Stomach smooth muscle (tissue), 2 donors: ENCODE measurements around the gene CDK14.

Experiments
- H3K27ac ChIP-seq: one replicate; pipeline ENCODE4 v1.7.0; 2013; ENCODE audit warnings: mild to moderate bottlenecking, low read length, inconsistent platforms
- H3K27me3 ChIP-seq, 2 donors: one replicate each; pipeline ENCODE4 v1.7.0; 2013; ENCODE audit warnings: low read length in 2 of 2; ENCODE audit not compliant: insufficient read depth in 2 of 2, control insufficient read depth in 1 of 2
- H3K36me3 ChIP-seq, 2 donors: one replicate each; pipeline ENCODE4 v1.7.0; 2013; ENCODE audit warnings: low read length in 2 of 2; ENCODE audit not compliant: control insufficient read depth in 2 of 2, insufficient read depth in 2 of 2
- H3K4me1 ChIP-seq: one replicate; pipeline ENCODE4 v1.7.0; 2013; ENCODE audit warnings: low read length; ENCODE audit not compliant: control insufficient read depth, insufficient read depth
- H3K4me3 ChIP-seq, 2 donors: one replicate each; pipeline ENCODE4 v1.7.0; 2013; ENCODE audit warnings: low read length in 2 of 2
- H3K9ac ChIP-seq, 2 donors: one replicate each; pipeline ENCODE4 v1.7.0; 2013; ENCODE audit warnings: low read length in 2 of 2, mild to moderate bottlenecking in 1 of 2
- H3K9me3 ChIP-seq, 2 donors: one replicate each; pipeline ENCODE4 v1.7.0; 2013; ENCODE audit warnings: low read length in 2 of 2; ENCODE audit not compliant: control insufficient read depth in 2 of 2
- donor health status: healthy.
- donor health status: Pancreatic carcinoma.

The CDK14 gene

DNA sequence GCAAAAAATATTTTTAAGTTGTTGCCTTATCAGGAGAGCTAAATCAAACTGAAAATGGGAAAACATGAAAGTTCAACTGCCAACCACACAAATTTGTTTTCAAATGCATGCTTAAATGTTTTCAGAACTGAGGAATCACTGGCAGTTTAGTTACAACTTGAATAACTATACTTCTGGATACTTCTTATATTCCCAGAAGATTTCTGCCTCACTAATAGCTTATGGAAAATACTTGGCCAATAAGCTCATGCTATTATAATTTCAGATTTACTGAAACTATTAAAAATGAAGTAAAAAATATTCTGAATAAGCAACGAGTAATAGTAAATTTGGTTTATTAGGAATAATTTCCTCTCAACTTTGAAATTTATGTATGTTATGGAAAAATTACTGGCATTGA, 222.2 kb downstream of the CDK14 start:
- no peaks in the 10 kb centered on the region for H3K36me3 ChIP-seq
- no peak overlapping the region for H3K27ac ChIP-seq
- no peaks in the 10 kb centered on the region for H3K4me1 ChIP-seq
- no peak overlapping the region for H3K9ac ChIP-seq
- H3K9me3 ChIP-seq: no peaks in the 10 kb centered on the region
- no peaks in the 10 kb centered on the region for H3K27me3 ChIP-seq
- no peak overlapping the region for H3K4me3 ChIP-seq

DNA sequence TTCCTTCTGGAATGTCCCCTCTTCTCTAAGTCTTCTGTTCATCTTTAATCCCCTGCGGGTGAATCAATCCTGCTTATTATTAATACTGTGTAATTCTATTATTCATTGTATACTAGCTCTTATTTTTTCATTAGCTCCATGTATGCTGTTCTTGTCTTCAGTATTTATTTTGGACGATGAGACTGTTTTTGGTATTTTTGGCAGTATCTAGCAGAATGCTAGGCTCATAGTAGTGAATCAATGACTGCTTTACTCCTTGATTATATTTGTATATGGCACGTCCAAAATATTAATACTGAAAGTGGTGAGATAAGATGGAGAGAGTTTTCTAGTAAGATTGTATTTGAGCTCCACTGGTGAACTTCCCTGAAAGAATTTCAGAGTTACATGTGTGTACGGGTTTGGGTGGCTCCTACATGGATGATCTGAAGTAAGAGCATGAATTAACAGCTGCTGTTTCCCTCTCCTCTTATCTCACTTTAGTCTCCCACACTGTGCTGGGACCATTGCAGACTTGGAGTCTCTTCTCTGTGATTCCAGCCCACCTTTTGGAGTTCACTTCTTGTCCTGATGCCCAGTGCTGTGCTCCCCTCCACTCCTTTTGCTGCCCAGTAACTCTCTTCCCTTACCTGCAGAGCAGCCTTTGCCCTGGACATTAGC, 226.0 kb downstream of the CDK14 start:
- H3K4me3 ChIP-seq: no peak overlapping the region
- H3K36me3 ChIP-seq: no peaks in the 10 kb centered on the region
- H3K4me1 ChIP-seq: no peaks in the 10 kb centered on the region
- H3K9ac ChIP-seq: no peak overlapping the region
- no peak overlapping the region for H3K27ac ChIP-seq
- no peaks in the 10 kb centered on the region for H3K9me3 ChIP-seq
- H3K27me3 ChIP-seq: no peaks in the 10 kb centered on the region

DNA sequence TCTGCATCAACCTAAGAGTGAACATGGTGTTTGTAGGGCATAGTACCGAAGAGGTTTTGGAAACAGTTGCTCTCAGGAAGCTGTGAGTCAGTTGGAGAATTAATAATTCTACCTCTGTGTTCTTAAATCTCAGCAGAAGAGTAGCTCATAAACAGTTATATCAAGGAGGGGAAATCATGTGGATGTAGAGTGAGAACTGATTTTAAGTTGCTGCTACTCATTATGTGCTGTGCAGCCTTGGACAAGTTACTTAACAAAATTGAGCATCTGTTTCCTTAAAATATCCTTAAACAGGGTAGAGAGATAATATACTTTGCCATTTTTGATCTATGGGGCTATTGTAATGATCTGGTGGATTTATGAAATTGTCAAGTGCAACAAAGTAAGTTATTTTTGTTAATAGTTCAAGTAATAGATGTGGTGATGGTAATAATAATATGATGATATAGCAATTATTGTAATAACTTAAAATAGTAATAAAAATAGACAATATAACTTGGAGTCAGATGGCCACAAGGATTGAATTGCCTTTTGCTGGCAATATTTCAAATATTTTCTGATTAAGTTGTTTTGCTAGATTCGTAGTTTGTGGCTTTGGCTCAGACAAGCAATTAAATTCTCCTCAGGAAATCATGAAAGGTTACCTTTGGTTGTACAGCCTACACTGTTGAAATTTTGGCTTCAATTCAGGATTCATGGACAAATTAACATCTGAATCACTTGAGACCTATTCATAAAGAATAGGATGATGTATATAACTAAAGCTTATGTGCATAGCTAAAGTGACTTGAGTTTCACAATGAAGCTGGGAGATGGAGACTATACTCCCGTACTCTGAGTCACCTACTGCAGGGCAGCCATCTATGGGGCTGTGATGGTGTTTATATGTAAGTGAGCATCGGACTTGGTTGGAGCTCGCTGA, 228.5 kb downstream of the CDK14 start:
- H3K9me3 ChIP-seq: no peaks in the 10 kb centered on the region
- H3K27ac ChIP-seq: no peak overlapping the region
- H3K27me3 ChIP-seq: no peaks in the 10 kb centered on the region
- H3K9ac ChIP-seq: no peak overlapping the region
- no peaks in the 10 kb centered on the region for H3K4me1 ChIP-seq
- H3K4me3 ChIP-seq: no peak overlapping the region
- no peaks in the 10 kb centered on the region for H3K36me3 ChIP-seq

DNA sequence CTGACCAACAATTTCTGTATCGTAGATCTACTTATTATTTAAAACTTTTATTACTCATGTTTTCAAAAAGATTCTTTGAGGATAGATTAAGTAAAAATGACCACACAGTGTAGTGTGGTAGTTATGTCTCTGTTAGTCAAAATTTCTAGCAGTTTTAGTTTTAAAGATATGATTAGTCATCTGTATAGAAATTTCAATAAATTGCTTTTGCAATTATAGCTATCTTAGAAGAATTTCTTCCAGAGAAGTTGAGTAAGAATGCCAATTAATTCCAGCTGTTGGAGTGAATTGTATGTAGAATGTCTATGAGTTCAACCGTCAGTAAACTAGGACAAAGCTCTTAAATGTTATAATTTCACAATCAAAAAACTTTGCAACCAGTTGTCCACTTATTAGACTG, 229.7 kb downstream of the CDK14 start:
- Histone ChIP-seq H3K4me1 (no peaks in the 10 kb centered on the region), H3K9me3 (no peaks in the 10 kb centered on the region), H3K27me3 (no peaks in the 10 kb centered on the region), H3K36me3 (no peaks in the 10 kb centered on the region), H3K27ac (no peak overlapping the region), H3K4me3 (no peak overlapping the region), H3K9ac (no peak overlapping the region)

DNA sequence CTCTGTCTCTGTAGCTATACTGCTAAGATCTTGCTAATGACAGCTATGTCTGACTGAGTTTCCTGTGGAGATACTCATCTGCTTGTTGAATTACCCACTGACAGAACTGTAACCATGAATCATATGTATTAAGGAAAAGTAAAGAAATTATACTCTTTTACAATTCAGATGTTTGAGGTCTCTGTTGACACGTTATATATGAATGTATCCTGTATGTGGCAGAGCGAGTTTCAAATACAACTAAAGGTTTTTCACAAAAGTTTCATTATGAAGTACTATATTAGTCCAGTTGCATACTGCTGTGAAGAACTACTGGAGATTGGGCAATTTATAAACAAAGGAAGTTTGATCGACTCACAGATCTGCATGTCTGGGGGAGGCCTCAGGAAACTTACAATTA, 232.5 kb downstream of the CDK14 start:
- Histone ChIP-seq H3K9ac (no peak overlapping the region), H3K4me1 (no peaks in the 10 kb centered on the region), H3K27ac (no peak overlapping the region), H3K4me3 (no peak overlapping the region), H3K36me3 (no peaks in the 10 kb centered on the region), H3K27me3 (no peaks in the 10 kb centered on the region), H3K9me3 (no peaks in the 10 kb centered on the region)

DNA sequence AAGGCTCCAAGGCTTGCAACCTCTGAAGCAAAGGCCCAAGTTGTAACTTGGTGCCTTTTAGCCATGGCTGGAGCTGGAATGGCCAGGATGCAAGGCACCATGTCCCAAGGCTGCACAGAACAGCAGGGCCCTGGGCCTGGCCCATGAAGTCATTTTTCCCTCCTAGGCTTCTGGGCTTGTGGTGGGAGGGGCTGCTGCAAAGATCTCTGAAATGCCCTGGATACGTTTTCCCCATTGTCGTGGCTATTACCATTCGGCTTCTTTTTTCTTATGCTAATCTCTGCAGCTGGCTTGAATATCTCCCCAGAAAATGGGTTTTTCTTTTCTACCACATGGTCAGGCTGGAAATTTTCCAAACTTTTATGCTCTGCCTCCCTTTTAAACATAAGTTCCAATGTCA, 234.2 kb downstream of the CDK14 start:
- no peak overlapping the region for H3K9ac ChIP-seq
- H3K9me3 ChIP-seq: no peaks in the 10 kb centered on the region
- H3K4me1 ChIP-seq: no peaks in the 10 kb centered on the region
- no peak overlapping the region for H3K4me3 ChIP-seq
- no peak overlapping the region for H3K27ac ChIP-seq
- no peaks in the 10 kb centered on the region for H3K36me3 ChIP-seq
- no peaks in the 10 kb centered on the region for H3K27me3 ChIP-seq

DNA sequence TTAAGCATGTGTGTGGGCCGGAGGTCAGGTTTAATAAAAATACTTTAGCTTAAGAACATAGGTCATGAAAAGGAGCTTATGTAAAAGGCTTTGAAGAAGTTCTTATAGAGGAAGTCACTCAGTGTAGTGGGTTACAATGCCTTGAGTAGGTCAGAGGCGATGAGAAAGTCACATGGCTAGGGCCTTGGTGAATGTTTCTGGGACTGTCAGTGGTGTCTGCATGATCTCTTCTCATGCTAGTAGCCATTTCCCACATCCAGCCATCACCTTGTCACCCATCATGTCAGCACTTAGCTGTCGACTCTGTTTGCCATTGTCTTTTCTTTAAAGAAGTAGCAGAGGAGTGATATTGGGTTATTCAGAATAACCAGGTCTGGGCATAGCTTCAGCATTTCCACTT, 236.6 kb downstream of the CDK14 start:
- H3K4me3 ChIP-seq: no peak overlapping the region

DNA sequence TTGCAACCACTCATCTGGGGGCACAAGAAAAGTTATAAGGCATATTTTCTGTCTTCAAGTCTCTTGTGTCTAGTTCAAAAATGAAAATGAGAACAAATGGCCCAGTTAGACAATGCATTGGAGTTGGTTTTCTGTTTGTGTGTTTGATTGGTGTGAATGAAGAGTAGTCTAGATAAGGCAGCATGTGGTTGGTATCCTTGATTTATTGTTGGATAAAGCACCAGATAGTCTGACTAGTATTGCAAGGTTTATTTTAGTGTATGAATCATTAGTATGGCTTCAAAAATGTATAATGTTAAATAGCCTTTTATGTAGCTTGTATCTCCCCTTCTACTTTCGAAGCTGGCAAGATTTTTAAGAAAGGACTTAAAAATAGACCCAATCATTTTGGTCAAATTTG, 237.3 kb downstream of the CDK14 start:
- H3K36me3 ChIP-seq: no peaks in the 10 kb centered on the region
- no peaks in the 10 kb centered on the region for H3K27me3 ChIP-seq
- H3K9ac ChIP-seq: no peak overlapping the region
- no peak overlapping the region for H3K27ac ChIP-seq
- H3K4me3 ChIP-seq: no peak overlapping the region
- H3K4me1 ChIP-seq: no peaks in the 10 kb centered on the region
- peaks cover 0 to 2% of the 10 kb centered on the region in 2 donors for H3K9me3 ChIP-seq

More for the DNA sequence above, 236.6 kb downstream of the CDK14 start:
- Histone ChIP-seq H3K27me3 (no peaks in the 10 kb centered on the region), H3K9ac (no peak overlapping the region), H3K27ac (no peak overlapping the region), H3K9me3 (peaks cover 0 to under 1% of the 10 kb centered on the region in 2 donors), H3K4me1 (no peaks in the 10 kb centered on the region), H3K36me3 (no peaks in the 10 kb centered on the region)

DNA sequence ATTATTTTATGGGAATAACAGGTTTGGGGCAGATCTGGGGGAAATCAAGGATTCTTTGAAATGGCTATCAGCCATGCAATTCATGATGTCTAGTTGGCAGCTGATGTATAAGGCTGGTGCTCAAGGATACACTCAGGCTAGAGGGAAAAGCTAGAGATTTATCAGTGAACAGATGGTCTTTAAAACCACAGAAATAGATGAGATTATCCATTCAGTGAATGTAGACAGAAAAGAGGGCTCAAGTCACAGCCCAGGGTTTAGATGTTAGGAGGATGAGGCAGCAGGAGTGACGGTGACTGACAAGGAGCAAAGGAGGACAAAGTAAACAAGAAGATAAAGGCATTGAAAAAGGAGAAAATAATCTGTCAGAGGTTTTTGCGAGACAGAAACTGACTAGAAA, 238.7 kb downstream of the CDK14 start:
- Histone ChIP-seq H3K9me3 (peaks cover 0 to 7% of the 10 kb centered on the region in 2 donors), H3K36me3 (no peaks in the 10 kb centered on the region), H3K27ac (no peak overlapping the region), H3K4me1 (no peaks in the 10 kb centered on the region), H3K4me3 (no peak overlapping the region), H3K9ac (no peak overlapping the region), H3K27me3 (no peaks in the 10 kb centered on the region)

DNA sequence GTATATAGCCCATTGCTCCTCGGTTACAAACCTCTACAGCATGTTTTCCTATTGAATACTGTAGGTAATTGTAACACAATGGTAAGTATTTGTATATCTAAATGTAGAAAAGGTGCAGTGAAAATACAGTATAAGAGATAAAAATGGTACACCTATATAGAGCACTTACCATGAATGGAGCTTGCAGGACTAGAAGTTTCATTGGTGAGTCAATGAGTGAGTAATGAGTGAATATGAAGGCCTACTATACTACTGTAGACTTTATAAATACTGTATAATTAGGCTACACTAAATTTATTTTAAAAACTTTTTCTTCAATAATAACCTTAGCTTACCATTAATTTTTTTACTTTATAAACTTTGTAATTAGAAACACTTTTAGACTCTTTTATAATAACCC, 239.7 kb downstream of the CDK14 start:
- H3K9me3 ChIP-seq: peaks cover 0 to 7% of the 10 kb centered on the region in 2 donors
- no peaks in the 10 kb centered on the region for H3K27me3 ChIP-seq
- no peaks in the 10 kb centered on the region for H3K36me3 ChIP-seq
- no peaks in the 10 kb centered on the region for H3K4me1 ChIP-seq
- no peak overlapping the region for H3K4me3 ChIP-seq
- H3K27ac ChIP-seq: no peak overlapping the region
- no peak overlapping the region for H3K9ac ChIP-seq

DNA sequence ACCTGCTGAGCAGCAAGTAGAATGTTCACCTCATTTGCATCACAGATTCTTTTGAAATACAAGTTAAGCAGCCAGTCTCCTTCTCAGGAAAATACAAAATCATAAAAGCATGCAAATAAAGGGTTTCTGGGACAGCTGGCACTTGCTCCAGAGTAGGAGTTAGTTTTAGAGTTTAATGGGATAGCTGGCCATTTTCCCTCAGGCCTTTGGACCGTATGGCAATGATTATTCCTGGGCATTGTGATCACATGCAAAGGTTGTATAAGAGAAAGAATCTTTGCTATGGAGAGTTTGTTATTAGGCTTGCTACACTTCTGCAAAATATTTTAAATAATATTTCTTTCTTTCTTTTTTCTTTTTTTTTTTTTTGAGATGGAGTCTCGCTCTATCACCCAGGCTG, 240.8 kb downstream of the CDK14 start:
- Histone ChIP-seq H3K4me3 (no peak overlapping the region), H3K9ac (no peak overlapping the region), H3K36me3 (no peaks in the 10 kb centered on the region), H3K27me3 (no peaks in the 10 kb centered on the region), H3K27ac (no peak overlapping the region), H3K4me1 (no peaks in the 10 kb centered on the region), H3K9me3 (peaks cover 0 to 7% of the 10 kb centered on the region in 2 donors)
